HS-27A (cell line): Measurements from ENCODE around the gene LCE1E.

ENCODE experiments used
- DNase-seq: peaks from one replicate; pipeline ENCODE4 v3.0.0-alpha.2; 2012; ENCODE audit warnings: low read depth, missing footprints

LCE1E gene

DNA sequence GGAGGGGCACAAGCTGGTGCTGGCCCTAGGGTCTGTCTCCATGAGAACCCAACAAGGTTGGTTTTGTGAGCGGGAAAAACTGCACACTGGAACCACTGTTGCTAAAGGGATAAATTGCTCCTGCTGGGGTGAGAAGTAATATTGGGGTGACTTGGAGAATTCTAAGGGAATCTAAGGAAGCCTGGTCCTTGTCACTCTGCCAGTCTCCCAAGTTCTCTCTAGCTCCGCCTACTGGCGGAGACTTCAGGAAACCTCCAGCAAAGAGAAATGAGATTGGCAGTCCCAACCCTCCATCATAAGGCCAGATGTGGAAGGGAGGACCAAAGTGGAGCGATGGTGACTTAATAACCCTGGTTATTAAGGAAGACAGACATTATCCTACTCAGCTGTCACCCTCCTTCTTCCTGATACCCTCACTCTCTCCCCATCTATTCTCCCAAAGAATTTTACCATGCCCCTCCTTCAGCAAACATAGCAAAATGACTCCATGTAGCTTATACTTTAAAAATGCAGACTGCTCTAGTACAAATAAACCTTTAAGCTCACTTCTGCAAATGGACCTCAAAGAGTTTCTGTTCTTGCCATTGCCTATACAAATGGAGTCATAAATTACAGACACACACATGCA, 8.4 kb upstream of the LCE1E start:
- DNase-seq: no peak

- DNase-seq: peak; percentile 40
Observed at GRCh38 chr1:152783095-152783494, 3.0 kb upstream of the LCE1E start.

DNA sequence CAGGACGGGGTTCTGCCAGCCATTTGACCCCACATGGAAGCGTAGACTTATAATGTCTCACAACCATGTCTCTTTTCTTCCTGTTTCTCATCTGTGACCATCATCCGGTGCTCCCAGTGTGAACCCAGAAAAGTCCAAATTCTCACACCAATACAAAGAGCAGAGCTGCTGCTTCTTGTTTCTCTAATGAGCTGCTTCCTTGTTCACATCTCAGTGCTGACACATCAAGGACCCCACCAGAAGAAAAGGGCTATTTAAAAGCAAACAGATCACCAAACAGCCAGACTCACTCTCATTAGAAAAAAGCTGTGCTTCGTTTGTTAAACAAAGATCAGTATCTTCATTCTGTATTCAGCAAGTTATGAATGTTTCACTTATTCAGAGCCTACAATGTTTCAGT, 9.6 kb downstream of the LCE1E start:
- no peak for DNase-seq

DNA sequence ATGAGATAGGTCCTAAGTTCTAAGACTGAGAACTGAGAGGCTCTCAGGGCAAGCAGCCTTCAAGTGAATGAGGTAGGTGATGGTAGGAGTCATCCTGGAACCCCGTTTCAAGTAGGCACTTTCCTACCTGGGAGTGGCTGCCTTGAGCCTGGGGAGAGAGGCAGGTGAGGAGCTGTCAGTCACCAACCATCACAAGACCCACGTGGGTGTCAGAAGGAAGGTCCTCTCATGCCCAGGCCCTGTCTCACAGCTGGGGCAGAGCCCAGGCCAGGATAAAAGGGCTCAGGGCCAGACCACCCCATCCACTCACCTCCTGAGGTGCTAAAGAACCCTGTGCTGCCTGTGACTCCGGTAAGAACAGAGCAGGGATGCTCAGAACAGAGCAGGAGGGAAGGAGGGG, 10.4 kb downstream of the LCE1E start, which contains the start of gene LCE1D:
TSS of gene LCE1D (plus strand) at position 301 of the 400 bp plus-strand sequence. CDS start 1,074 bp downstream, outside the sequence.
- DNase-seq: no peak

GRCh38 chr1:152801333-152801732, 15.3 kb downstream of the LCE1E start:
- no peak for DNase-seq

DNA sequence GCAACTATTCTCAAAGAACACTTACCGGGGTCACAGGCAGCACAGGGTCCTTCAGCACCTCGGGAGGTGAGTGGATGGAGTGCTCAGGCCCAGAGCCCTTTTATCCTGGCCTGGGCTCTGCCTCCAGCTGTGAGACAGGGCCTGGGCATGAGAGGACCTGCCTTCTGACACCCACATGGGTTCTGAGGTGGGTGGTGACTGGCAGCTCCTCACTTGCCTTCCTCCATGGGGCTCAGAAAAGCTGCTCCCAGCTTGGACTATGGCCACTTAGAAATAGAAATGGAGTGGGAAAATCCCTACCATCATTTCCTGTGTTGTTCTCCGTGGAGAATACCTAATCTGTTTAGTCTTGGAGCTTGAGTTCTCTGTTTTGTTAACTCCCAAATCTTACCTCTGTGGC, 20.5 kb downstream of the LCE1E start, which contains the start of gene LCE1C:
TSS of gene LCE1C (minus strand) at position 76 of the 400 bp plus-strand sequence. CDS start 1,173 bp downstream, outside the sequence.
- no peak for DNase-seq

- DNase-seq: no peak
Observed at GRCh38 chr1:152811050-152811449, 25.0 kb downstream of the LCE1E start.

DNA sequence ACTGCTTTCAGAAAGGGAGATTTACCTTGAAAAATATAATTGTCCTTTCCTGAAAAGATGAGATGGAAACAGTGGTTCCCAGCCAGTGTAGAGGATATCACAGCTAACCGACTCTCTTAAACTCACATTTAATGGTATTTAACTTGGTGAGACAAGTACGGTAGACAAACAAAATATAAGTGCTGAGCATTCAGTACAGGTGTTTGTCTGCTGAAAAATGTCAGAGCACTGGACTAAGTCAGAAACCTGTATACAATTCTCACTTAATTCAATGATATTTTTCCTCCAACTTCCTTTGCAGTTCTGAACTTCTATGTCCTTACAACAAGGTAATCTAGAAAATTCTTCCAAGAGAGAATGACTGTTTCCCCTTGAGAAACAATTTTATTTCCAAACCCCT, 25.6 kb downstream of the LCE1E start, which contains the start of gene LCE1B:
TSS of gene LCE1B (plus strand) at position 301 of the 400 bp plus-strand sequence. CDS start 476 bp downstream, outside the sequence.
- DNase-seq: no peak

- DNase-seq: no peak
Observed at GRCh38 chr1:152817309-152817708, 31.3 kb downstream of the LCE1E start.

DNA sequence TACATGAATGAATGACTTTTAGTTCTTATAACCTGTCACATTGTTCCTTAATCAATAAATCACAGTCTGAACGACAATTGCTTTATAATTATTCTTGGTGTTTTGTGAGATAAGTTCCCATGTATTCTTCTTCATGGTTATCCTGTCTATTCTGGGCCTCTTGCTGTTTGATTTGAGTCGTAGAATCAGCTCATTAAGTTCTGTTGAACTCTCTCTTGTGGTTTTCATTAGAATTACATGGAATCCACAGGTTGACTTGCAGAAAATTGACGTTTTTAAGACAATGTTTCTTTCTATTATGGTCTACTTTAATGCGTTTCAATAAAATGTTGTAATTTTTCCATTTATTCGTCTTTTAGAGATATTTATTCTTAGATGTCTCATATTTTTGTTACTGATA, 37.2 kb downstream of the LCE1E start:
- DNase-seq: no peak

DNA sequence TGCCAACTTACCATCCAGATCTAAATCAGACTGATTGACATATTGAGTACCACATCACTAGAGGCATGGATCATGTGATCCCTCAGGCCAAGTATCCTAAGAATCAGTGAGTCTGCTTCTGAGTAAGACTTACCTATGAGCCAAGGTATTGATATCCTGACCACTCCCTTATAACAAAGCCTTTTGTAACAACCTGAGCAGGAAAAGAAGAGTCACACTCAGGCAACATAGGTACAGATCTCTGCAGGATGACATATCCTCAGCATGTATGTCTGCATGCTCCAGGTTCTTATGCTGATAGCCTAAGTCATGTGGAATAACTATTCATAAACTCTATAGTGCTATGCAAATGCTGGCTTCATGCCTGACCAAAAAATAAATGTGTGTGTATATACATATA, 38.9 kb downstream of the LCE1E start:
- DNase-seq: no peak

DNA sequence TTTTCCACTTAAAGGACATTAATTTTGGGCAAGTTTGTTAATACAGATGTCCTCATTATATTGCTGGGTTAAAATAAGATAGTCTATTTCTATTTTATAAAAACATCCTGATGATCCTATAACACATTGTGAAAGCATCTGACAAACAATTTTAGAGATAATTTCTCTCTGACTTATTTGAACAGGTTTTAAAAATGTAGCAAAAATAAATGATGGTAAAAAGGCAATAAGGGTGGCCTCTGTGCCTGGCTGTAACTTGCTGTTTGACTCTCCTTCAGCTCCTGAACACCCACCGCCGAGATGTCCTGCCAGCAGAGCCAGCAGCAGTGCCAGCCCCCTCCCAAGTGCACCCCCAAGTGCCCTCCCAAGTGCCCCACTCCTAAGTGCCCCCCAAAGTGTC, 41.1 kb downstream of the LCE1E start, which contains the start of gene LCE1A:
TSS of gene LCE1A (plus strand) at position 301 of the 400 bp plus-strand sequence. CDS start at position 301, 0 bp downstream.
- DNase-seq: no peak

GRCh38 chr1:152836870-152837269, 50.8 kb downstream of the LCE1E start:
- no peak for DNase-seq
